Body of pancreas (tissue), 4 donors: ENCODE measurements around the gene EPS8. TPM values are rescaled to one million over a fixed set of nuclear protein-coding genes. Genes with fewer than 3 reads are reported as not detected.

Experiments used
- ATAC-seq: fragments of 150-250 bp; one replicate; pipeline ENCODE4 v1.9.1; 2016
- DNase-seq, 4 donors: peaks; one replicate each; pipeline ENCODE4 v3.0.0-alpha.2; 2019
- H3K27ac ChIP-seq, 4 donors: fragments of 200-600 bp; sonication (generic); 1 replicate in 3 of 4; 2 replicates in 1 of 4; pipeline versions ENCODE4 v1.5.1 to v1.6.1; 2016 to 2019; ENCODE audit warnings: mild to moderate bottlenecking in 1 of 4, mixed read lengths in 1 of 4, moderate library complexity in 1 of 4
- H3K27me3 ChIP-seq, 2 donors: fragments of 200-600 bp; sonication (generic); one replicate each; pipeline ENCODE4 v1.6.0; 2016; ENCODE audit warnings: mild to moderate bottlenecking in 1 of 2
- H3K36me3 ChIP-seq, 2 donors: fragments of 200-600 bp; sonication (generic); replicated peaks in 1 of 2; 2 replicates each; pipeline ENCODE4 v1.5.1; 2016; ENCODE audit warnings: low read depth in 2 of 2; ENCODE audit not compliant: insufficient read depth in 1 of 2
- H3K4me1 ChIP-seq: fragments of 200-600 bp; sonication (generic); one replicate; pipeline ENCODE4 v1.6.0; 2016
- H3K4me3 ChIP-seq, 2 donors: fragments of 200-600 bp; sonication (generic); 1 replicate in 1 of 2; 2 replicates in 1 of 2; pipeline ENCODE4 v1.5.1; 2016 to 2019
- H3K9me3 ChIP-seq, 3 donors: fragments of 200-600 bp; sonication (generic); 1 replicate in 2 of 3; 2 replicates in 1 of 3; pipeline ENCODE4 v1.5.1; 2016
- CTCF ChIP-seq, 7 experiments: fragments of 450-650 bp in 4 of 7; fragments of 200-600 bp in 3 of 7; sonication (generic) in 3 of 7; IDR thresholded peaks; one replicate each; pipeline ENCODE4 v1.5.1; 2016 to 2019; ENCODE audit warnings: antibody characterized with exemption in 7 of 7
- POLR2A ChIP-seq, 3 donors: fragments of 450-650 bp; IDR thresholded peaks; one replicate each; pipeline ENCODE4 v1.6.1; 2016; ENCODE audit warnings: antibody characterized with exemption in 3 of 3, mild to moderate bottlenecking in 2 of 3
- WGBS, 2 donors: methylation state at CpG; one replicate each; pipeline ENCODE4 v1.1.5; 2017; 5-methylcytosine and 5-hydroxymethylcytosine counted together
- intact Hi-C: fragments of 100-400 bp; cut with DNase I; formaldehyde crosslinking; loops from one replicate; pipeline ENCODE4 v1.15.1; 2023
- total RNA-seq, 2 donors: library from RNA; depleted of rRNA; stranded (reverse); fragments of >200 nt; gene quantifications; one replicate each; pipeline ENCODE4 v1.1.0, GENCODE V29; 2016

Gene EPS8
- total RNA-seq, 2 donors from 2014 or later: 31.6 to 41.2 TPM

- Histone ChIP-seq H3K27ac (no peak overlapping the region), H3K36me3 (no peaks in the 10 kb centered on the region), H3K27me3 (no peaks in the 10 kb centered on the region), H3K4me1 (no peaks in the 10 kb centered on the region), H3K4me3 (no peak overlapping the region), H3K9me3 (no peaks in the 10 kb centered on the region)
- WGBS, 2 donors: 79 to 81% methylated on average over 7 of the region's 7 CpGs
- intact Hi-C loops: no loop called here
- DNase-seq (no peak), ATAC-seq (no peak)
- no peak for TF ChIP-seq CTCF (IDR thresholded peaks at IDR 0.05)
- TF ChIP-seq POLR2A (IDR thresholded peaks at IDR 0.05): no peak
Measured at GRCh38 chr12:15600223-15600935, 188.8 kb downstream of the EPS8 start.

- no peak overlapping the region for H3K4me3 ChIP-seq
- ATAC-seq (peak; percentile 27), DNase-seq (peak in 2 of 4 donors; percentile 17 to 25)
- H3K4me1 ChIP-seq: no peaks in the 10 kb centered on the region
- WGBS, 2 donors: 54 to 60% methylated on average over 4 of the region's 4 CpGs
- H3K27me3 ChIP-seq: no peaks in the 10 kb centered on the region
- no peaks in the 10 kb centered on the region for H3K9me3 ChIP-seq
- no peaks in the 10 kb centered on the region for H3K36me3 ChIP-seq
- TF ChIP-seq CTCF (IDR thresholded peaks at IDR 0.05) (no peak), POLR2A (IDR thresholded peaks at IDR 0.05) (no peak)
- H3K27ac ChIP-seq: no peak overlapping the region
- intact Hi-C loops: no loop called here
Measured at GRCh38 chr12:15599266-15600037, 189.7 kb downstream of the EPS8 start.

GRCh38 chr12:15597125-15597830 lies 191.9 kb downstream of the EPS8 start:
- H3K27ac ChIP-seq: no peak overlapping the region
- DNase-seq: no peak
- H3K4me3 ChIP-seq: no peak overlapping the region
- no peaks in the 10 kb centered on the region for H3K27me3 ChIP-seq
- TF ChIP-seq POLR2A (IDR thresholded peaks at IDR 0.05) (no peak), CTCF (IDR thresholded peaks at IDR 0.05) (no peak)
- H3K4me1 ChIP-seq: no peaks in the 10 kb centered on the region
- no peaks in the 10 kb centered on the region for H3K9me3 ChIP-seq
- intact Hi-C loops: no loop called here
- WGBS, 2 donors: 49 to 57% methylated on average over 5 of the region's 5 CpGs
- no peaks in the 10 kb centered on the region for H3K36me3 ChIP-seq
- no peak for ATAC-seq

GRCh38 chr12:15596174-15596573 lies 193.0 kb downstream of the EPS8 start:
- intact Hi-C loops: no loop called here
- Histone ChIP-seq H3K4me3 (no peak overlapping the region), H3K27me3 (no peaks in the 10 kb centered on the region), H3K4me1 (no peaks in the 10 kb centered on the region), H3K9me3 (no peaks in the 10 kb centered on the region), H3K27ac (no peak overlapping the region), H3K36me3 (no peaks in the 10 kb centered on the region)
- DNase-seq: no peak
- TF ChIP-seq CTCF (IDR thresholded peaks at IDR 0.05) (no peak), POLR2A (IDR thresholded peaks at IDR 0.05) (no peak)
- 58 to 66% methylated on average over 5 of the region's 5 CpGs for WGBS, 2 donors
- no peak for ATAC-seq
